Measurements from ENCODE around the gene DHX35.

DNA sequence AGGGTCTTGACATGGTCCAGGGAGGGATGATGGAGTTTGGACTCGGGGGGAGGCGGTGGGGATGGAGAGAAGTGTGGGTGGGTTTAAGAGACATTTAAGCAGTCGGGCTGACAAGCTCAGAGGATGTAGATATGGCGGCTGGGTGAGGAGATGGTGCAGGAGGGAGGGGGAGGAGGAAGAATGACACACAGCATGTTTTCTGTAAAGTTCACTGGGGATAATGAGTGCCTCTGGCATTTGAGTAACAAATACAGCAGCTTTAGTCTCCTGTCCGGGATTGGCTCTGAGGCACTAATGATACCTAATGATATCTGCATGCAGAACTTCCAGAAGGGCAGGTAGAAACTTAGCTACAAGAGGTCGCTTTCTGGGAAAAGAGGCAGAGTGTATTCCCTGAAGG is 107.8 kb downstream of the DHX35 start:
- TF ChIP-seq, protein P1, sequence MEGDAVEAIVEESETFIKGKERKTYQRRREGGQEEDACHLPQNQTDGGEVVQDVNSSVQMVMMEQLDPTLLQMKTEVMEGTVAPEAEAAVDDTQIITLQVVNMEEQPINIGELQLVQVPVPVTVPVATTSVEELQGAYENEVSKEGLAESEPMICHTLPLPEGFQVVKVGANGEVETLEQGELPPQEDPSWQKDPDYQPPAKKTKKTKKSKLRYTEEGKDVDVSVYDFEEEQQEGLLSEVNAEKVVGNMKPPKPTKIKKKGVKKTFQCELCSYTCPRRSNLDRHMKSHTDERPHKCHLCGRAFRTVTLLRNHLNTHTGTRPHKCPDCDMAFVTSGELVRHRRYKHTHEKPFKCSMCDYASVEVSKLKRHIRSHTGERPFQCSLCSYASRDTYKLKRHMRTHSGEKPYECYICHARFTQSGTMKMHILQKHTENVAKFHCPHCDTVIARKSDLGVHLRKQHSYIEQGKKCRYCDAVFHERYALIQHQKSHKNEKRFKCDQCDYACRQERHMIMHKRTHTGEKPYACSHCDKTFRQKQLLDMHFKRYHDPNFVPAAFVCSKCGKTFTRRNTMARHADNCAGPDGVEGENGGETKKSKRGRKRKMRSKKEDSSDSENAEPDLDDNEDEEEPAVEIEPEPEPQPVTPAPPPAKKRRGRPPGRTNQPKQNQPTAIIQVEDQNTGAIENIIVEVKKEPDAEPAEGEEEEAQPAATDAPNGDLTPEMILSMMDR (IDR thresholded peaks at IDR 0.05): no peak
- TF ChIP-seq SIN3A (IDR thresholded peaks at IDR 0.05; ENCODE audit: borderline replicate concordance, insufficient read depth, low read depth, low read length) (no peak), POLR2AphosphoS5 (IDR thresholded peaks at IDR 0.05; ENCODE audit: low read depth, low read length) (no peak)
- TF ChIP-seq, protein P2, sequence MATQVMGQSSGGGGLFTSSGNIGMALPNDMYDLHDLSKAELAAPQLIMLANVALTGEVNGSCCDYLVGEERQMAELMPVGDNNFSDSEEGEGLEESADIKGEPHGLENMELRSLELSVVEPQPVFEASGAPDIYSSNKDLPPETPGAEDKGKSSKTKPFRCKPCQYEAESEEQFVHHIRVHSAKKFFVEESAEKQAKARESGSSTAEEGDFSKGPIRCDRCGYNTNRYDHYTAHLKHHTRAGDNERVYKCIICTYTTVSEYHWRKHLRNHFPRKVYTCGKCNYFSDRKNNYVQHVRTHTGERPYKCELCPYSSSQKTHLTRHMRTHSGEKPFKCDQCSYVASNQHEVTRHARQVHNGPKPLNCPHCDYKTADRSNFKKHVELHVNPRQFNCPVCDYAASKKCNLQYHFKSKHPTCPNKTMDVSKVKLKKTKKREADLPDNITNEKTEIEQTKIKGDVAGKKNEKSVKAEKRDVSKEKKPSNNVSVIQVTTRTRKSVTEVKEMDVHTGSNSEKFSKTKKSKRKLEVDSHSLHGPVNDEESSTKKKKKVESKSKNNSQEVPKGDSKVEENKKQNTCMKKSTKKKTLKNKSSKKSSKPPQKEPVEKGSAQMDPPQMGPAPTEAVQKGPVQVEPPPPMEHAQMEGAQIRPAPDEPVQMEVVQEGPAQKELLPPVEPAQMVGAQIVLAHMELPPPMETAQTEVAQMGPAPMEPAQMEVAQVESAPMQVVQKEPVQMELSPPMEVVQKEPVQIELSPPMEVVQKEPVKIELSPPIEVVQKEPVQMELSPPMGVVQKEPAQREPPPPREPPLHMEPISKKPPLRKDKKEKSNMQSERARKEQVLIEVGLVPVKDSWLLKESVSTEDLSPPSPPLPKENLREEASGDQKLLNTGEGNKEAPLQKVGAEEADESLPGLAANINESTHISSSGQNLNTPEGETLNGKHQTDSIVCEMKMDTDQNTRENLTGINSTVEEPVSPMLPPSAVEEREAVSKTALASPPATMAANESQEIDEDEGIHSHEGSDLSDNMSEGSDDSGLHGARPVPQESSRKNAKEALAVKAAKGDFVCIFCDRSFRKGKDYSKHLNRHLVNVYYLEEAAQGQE (IDR thresholded peaks at IDR 0.05; ENCODE audit: insufficient read depth in 1 of 2, low read depth in 2 of 2, low read length in 1 of 2): no peak

Data from Panc1 (cell line).